Measurements from ENCODE around the gene NOL9. TPM values are rescaled to one million over a fixed set of nuclear protein-coding genes. Genes with fewer than 3 reads are reported as not detected.

The NOL9 gene
- total RNA-seq, 6 experiments from 2014 or later = 8.9 to 13.1 (median 10.7) TPM

DNA sequence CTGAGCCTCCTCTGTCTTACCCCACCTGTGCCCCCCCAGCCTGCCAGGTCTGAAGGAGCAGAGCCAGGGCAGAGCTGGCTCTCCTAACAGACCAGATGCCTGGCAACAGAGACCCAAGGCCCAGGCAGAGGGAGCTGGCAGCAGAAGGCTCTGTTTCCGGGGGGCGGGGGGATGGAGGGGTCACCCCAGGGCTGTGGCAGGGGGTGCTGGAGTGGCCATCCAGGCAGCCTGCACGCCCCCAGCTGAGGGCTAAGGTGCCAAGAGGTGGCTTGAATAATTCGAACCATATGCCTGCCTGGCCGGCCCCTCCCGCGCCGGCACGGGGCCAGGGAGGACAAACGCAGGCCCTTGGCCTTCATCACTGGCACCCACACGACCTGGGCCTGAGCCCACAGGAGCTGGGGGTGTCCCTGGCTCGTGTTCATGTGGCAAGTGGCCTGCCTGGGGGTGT, 46.8 kb downstream of the NOL9 start:
- DNase-seq = peak in 1 of 3 donors; percentile 41
- ATAC-seq = no peak
- H3K9me3 ChIP-seq = no peaks in the 10 kb centered on the region
- WGBS (ENCODE audit: insufficient coverage, low coverage, low lambda C conversion rate, missing lambda C conversion rate) = 80% methylated on average over 1 of the region's 12 CpGs
- H3K4me3 ChIP-seq = no peak overlapping the region
- H3K27ac ChIP-seq = no peak overlapping the region
- H3K27me3 ChIP-seq = no peaks in the 10 kb centered on the region
- intact Hi-C loops (cut with DNase I) = no loop called here
- no peaks in the 10 kb centered on the region for H3K4me1 ChIP-seq
- no peaks in the 10 kb centered on the region for H3K36me3 ChIP-seq
- TF ChIP-seq, protein P1, sequence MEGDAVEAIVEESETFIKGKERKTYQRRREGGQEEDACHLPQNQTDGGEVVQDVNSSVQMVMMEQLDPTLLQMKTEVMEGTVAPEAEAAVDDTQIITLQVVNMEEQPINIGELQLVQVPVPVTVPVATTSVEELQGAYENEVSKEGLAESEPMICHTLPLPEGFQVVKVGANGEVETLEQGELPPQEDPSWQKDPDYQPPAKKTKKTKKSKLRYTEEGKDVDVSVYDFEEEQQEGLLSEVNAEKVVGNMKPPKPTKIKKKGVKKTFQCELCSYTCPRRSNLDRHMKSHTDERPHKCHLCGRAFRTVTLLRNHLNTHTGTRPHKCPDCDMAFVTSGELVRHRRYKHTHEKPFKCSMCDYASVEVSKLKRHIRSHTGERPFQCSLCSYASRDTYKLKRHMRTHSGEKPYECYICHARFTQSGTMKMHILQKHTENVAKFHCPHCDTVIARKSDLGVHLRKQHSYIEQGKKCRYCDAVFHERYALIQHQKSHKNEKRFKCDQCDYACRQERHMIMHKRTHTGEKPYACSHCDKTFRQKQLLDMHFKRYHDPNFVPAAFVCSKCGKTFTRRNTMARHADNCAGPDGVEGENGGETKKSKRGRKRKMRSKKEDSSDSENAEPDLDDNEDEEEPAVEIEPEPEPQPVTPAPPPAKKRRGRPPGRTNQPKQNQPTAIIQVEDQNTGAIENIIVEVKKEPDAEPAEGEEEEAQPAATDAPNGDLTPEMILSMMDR (IDR thresholded peaks at IDR 0.05) = no peak
- TF ChIP-seq POLR2A (IDR thresholded peaks at IDR 0.05) = no peak

- no peak for DNase-seq
- intact Hi-C loops (cut with DNase I) = no loop called here
- 54% methylated on average over 6 of the region's 7 CpGs for WGBS (ENCODE audit: insufficient coverage, low coverage, low lambda C conversion rate, missing lambda C conversion rate)
- Histone ChIP-seq H3K4me3 (no peak overlapping the region), H3K36me3 (no peaks in the 10 kb centered on the region), H3K27me3 (no peaks in the 10 kb centered on the region), H3K4me1 (no peaks in the 10 kb centered on the region), H3K9me3 (no peaks in the 10 kb centered on the region), H3K27ac (no peak overlapping the region)
- no peak for ATAC-seq
- no peak for TF ChIP-seq POLR2A (IDR thresholded peaks at IDR 0.05)
- TF ChIP-seq, protein P1 (IDR thresholded peaks at IDR 0.05) = no peak
Measured at GRCh38 chr1:6507037-6507428, 47.3 kb downstream of the NOL9 start.

DNA sequence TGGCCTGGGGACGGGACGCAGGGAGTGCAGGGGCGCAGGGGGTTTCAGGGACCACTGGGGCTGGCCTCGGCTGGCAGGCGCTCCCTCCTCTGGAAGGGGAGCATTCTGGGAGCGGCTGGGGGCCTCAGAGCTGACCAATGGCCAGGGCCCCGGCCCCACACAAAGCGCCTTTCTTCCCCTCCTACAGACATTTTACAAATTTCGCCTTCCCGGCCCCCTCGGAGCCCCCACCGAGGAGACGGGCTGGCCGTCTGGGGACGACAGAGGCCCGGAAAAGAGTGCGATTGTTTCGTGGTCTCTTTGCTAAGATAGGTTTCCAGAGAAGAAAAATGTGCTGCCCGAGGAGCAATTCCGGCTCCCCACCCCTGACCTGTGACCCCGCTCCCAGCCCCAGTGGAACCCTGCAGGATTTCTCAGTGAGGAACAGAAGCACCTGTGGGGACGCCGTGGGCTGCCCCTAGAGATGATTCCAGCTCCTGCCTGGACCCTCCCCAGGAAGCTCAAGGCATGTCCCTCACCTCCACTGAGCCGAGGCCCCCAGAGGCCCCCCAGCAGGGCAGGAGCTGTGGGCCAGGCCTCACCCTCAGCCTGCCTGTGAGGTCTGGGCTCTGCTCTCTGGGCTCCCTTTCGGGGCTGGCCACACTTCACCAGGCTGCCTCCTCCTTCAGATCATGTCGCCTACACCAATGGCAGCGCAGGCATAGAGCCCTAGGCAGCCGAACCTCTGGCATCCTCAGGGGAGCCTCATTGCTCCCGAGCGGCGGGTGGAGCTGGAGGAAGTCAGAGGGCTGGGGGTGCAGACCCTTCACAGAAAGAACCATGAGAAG, 47.9 kb downstream of the NOL9 start:
- Histone ChIP-seq H3K4me1 (no peaks in the 10 kb centered on the region), H3K36me3 (no peaks in the 10 kb centered on the region), H3K9me3 (no peaks in the 10 kb centered on the region), H3K27ac (no peak overlapping the region), H3K27me3 (no peaks in the 10 kb centered on the region), H3K4me3 (no peak overlapping the region)
- DNase-seq (peak in 1 of 3 donors; percentile 39), ATAC-seq (no peak)
- intact Hi-C loops (cut with DNase I) = no loop called here
- TF ChIP-seq POLR2A (IDR thresholded peaks at IDR 0.05) = no peak
- TF ChIP-seq, protein P1 (IDR thresholded peaks at IDR 0.05) = no peak
- 64% methylated on average over 7 of the region's 31 CpGs for WGBS (ENCODE audit: insufficient coverage, low coverage, low lambda C conversion rate, missing lambda C conversion rate)

DNA sequence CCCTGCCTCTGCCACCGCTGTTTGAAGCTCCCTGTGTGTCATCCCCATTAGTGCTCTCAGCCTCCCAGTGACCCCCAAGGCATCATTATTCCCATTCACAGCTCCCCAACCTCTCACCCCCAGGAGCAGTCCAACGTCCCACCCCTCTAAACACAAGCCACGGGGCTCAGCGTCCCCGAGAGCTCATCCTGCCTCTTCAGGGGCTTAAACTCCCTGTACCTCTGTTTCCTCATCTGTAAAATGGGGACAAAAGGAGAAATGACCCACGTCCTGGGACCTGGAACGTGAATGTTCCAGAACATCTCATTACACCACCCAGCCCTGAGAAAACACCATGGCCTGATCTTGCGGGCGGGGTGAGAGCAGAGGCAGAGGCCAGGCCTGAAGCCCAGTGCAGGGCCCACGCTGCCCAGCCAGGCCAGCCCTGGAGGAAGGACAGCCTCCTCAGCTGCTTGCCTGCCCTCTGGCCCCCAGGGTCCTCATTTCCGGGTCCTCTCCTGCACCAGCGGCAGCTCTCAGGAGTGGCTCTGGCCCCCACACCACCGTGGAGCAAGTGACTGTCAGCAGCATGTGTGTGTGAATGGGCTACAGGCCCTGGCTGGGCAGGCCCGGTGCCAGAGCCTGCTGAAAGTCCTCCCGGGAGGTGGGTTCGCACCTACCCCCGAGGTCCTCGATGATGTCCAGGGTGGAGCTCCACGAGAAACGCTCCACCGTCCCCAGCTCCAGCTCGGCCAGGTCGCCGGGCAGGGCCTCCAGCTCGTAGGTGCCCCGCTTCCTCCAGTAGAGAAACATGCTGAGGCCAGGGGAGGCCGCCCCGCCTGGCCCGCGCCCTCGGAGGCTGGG, 48.7 kb downstream of the NOL9 start:
- DNase-seq (peak in 1 of 3 donors; percentile 49), ATAC-seq (no peak)
- H3K4me3 ChIP-seq = no peak overlapping the region
- no peaks in the 10 kb centered on the region for H3K4me1 ChIP-seq
- no peaks in the 10 kb centered on the region for H3K27me3 ChIP-seq
- no peaks in the 10 kb centered on the region for H3K9me3 ChIP-seq
- intact Hi-C loops (cut with DNase I) = no loop called here
- WGBS (ENCODE audit: insufficient coverage, low coverage, low lambda C conversion rate, missing lambda C conversion rate) = 83% methylated on average over 12 of the region's 31 CpGs
- no peaks in the 10 kb centered on the region for H3K36me3 ChIP-seq
- TF ChIP-seq POLR2A (IDR thresholded peaks at IDR 0.05) = no peak
- TF ChIP-seq, protein P1 (IDR thresholded peaks at IDR 0.05) = no peak
- no peak overlapping the region for H3K27ac ChIP-seq

Measured in right lobe of liver (tissue), 6 donors.